Measurements from ENCODE around the gene PIK3R5.

The PIK3R5 gene, protein sequence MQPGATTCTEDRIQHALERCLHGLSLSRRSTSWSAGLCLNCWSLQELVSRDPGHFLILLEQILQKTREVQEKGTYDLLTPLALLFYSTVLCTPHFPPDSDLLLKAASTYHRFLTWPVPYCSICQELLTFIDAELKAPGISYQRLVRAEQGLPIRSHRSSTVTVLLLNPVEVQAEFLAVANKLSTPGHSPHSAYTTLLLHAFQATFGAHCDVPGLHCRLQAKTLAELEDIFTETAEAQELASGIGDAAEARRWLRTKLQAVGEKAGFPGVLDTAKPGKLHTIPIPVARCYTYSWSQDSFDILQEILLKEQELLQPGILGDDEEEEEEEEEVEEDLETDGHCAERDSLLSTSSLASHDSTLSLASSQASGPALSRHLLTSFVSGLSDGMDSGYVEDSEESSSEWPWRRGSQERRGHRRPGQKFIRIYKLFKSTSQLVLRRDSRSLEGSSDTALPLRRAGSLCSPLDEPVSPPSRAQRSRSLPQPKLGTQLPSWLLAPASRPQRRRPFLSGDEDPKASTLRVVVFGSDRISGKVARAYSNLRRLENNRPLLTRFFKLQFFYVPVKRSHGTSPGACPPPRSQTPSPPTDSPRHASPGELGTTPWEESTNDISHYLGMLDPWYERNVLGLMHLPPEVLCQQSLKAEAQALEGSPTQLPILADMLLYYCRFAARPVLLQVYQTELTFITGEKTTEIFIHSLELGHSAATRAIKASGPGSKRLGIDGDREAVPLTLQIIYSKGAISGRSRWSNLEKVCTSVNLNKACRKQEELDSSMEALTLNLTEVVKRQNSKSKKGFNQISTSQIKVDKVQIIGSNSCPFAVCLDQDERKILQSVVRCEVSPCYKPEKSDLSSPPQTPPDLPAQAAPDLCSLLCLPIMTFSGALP

DNA sequence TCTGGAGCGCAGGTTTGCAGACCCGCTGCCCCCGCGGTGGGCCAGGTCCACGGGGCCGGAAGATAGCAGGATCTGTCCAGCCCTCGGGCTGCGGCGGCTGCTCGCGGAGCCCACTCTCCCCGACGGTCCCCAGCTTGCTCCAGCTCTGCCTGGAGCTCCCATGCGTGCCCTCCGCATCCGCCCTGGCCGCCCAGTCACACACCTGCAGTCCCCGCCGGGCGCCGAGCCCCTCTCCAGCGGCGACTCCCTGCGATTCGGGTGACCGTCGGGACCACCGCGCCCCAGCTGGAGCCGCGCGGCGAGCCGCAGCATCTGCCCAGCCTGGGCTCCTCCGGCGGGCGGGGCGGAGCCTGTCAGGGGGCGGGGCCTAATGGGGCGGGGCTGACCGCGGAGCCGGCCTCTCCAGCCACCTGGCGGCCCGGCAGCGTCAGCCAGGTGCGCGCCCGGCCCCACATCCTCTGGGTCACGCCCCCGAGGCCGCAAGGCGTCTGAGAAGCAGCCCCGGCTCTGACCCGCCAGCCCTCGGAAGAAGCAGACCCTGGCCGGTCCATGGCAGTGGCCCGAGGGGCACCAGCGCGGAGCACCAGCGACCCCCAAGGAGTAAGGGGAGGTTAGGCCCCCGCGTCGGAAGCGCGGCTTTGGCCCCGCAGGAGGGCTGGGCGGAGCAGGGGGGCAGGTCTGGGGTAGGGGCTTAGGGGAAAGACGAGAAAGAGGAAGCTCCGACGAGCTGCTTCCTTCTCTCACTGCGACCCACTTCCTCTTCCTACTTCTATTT is at the start of gene PIK3R5:
PIK3R5 (minus strand) TSS at position 314 of the 775 bp plus-strand sequence. CDS start 54,213 bp downstream, outside the sequence.
- peak in 1 of 2 donors; percentile 75 for DNase-seq (ENCODE audit: extremely low read depth in 1 of 2, low read depth in 1 of 2)

DNA sequence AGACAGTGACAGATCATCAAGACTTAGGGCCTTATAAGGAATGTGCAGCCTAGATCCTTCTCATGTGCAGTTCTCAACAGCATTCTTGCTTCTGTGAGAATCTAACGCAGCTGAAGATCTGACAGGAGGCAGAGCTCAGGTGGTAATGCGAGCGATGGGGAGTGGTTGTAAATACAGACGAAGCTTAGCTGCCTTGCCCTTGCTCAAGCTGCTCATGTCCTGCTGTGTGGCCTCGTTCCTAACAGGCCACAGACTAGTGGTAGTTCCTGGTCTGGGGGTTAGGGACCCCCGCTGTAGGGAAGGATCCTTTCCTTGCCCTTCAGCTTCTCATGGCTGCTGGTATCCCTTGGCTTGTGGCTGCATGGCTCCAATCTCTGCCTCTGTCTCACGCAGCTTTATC is 45.5 kb upstream of the PIK3R5 start:
- no peak for DNase-seq (ENCODE audit: extremely low read depth in 1 of 2, low read depth in 1 of 2)

DNA sequence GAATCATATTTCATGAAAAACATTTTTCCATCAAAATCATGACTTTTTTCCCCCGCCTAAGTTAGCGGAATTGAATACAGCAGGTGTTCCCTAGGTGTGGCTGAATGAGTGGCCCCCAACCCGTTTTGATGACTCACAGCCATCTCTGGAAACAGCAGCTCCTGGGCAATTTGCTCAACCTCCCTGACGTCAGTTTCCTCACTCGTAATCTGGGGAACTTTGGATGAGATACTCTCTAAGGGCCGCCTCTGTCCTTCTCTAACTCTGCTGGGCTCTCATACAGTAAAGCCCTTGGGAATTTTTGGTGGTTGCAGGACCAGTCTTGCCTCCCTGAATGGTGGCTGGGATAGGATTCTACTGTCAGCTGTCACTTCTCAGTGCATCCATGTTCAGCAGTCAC is 44.2 kb upstream of the PIK3R5 start:
- no peak for DNase-seq (ENCODE audit: extremely low read depth in 1 of 2, low read depth in 1 of 2)

DNA sequence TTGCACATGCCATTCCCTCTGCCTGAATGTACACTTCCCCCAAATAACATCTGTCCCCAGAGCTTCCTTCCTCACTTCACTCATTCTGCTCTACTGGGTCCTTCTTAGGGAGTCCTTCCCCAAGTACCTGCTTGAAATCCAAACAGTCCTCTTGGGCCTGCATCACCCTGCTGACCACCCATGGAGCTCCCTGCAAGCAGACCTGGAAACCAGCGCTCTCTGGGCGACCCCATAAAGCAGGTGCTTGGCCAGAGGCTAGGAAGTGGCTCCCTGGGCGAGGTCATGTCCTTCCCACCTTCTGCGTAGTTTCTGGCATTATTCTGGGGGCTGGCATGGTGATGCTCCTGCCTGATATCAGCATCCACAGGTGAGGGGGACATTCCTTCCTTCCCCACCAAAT is 43.6 kb upstream of the PIK3R5 start:
- DNase-seq (ENCODE audit: extremely low read depth in 1 of 2, low read depth in 1 of 2): no peak

DNA sequence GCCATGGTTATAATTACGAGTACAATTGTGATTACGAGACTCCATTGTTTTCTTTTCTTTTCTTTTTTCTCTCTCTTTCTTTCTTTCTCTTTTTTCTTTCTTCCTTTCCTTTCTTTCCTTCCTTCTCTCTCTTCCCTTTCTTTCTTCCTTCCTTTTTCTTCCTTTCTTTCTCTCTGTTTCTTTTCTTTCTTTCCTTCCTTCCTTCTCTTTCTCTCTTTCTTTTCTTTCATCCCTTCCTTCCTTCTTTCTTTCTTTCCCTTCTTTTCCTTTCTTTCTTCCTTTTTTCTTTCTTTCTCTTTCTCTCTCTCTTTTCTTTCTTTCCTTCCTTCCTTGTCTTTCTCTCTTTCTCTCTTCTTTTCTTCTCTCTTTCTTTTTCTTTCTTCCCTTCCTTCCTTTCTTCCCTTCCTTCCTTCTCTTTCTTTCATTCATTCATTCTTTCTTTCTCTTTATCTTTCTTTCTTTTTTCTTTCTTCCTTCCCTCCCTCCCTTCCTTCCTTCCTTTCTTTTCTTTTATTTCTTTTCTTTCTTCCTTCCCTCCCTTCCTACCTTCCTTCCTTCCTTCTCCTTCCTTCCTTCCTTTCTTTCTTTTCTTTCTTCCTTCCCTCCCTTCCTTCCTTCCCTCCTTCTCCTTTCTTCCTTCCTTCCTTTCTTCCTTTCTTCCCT is 41.7 kb upstream of the PIK3R5 start:
- no peak for DNase-seq (ENCODE audit: extremely low read depth in 1 of 2, low read depth in 1 of 2)

DNA sequence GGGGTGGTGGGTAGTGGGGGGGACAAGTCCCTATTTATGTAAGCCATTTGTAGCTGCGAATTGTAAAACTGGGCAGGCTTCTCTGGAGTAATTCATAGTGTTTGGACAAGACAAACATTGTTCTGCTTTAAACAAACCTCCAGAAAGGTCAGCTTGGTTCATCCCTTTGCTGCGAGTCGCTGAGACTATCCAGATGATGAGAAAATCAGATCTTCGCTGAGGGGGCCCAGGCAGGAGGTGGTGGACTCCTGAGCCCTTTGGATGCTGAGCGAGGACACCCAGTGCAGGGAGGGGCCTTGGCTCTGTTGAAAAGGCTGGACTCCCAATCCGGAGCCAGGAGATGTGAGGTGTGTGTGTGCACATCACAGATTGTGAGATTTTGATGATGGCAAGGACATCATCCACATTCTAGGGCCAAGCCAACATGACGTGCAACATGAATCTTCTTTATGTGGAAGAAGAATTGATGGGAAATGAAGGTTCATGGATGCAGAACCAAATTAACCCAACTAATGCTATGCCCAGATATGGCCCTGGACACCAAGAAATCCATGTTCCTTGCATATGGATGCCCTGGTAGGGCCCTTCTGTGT is 40.8 kb upstream of the PIK3R5 start:
- DNase-seq (ENCODE audit: extremely low read depth in 1 of 2, low read depth in 1 of 2): no peak

DNA sequence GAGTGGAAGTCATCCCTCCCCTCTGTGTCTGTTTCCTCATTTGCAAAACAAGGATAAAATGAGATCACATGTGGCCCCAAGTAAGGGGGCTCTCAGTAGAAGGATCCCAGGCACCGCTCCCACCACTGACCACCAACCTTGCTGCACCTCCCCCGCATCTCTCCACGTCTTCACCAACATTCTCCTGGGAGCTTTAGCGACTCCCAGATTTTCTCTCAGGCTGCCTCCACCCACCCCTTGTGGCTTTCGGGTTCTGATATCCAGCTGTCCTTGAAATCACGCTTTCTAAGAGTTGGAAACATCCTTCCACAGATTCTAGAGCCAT is 39.4 kb upstream of the PIK3R5 start:
- no peak for DNase-seq (ENCODE audit: extremely low read depth in 1 of 2, low read depth in 1 of 2)

DNA sequence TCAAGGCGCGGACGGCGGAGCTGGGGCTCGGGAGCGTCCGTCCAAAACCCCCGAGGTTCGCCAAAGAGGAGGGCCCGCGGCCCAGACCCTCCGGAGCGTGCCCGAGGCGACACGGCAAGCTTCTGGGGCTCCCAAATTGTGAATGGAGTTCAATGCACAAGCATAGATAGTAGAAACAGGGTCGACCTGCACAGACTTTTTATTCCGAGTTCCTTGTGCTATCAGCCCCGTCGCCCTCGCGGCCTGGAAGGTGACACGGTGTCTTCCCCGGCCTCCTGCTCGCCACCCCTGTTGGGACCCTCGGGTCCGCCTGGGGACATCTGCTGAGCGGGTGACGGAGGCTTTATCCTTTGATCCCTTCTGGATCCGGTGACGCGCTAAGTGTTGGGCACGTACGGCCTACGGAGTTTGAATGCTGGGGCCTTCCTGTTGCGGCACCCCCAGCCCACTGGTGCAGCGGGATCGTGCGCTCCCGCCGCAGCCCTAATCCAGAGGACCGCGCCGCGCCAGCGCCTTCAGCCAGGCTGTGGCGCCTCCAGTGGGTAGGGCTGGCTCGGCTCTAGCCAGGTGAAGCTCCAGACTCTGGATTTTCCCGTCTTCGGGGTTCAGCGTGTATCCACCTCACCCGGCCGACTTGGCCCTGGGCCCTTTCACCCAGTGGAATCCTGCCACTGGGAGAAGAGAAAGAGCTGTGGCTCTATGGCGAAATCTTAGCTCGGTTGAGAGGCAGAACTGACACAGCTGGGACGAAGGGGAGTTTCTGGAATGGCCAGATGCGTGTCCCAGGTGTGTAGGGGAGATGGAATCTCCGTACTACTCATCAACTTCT is 38.8 kb upstream of the PIK3R5 start:
- no peak for DNase-seq (ENCODE audit: extremely low read depth in 1 of 2, low read depth in 1 of 2)

DNA sequence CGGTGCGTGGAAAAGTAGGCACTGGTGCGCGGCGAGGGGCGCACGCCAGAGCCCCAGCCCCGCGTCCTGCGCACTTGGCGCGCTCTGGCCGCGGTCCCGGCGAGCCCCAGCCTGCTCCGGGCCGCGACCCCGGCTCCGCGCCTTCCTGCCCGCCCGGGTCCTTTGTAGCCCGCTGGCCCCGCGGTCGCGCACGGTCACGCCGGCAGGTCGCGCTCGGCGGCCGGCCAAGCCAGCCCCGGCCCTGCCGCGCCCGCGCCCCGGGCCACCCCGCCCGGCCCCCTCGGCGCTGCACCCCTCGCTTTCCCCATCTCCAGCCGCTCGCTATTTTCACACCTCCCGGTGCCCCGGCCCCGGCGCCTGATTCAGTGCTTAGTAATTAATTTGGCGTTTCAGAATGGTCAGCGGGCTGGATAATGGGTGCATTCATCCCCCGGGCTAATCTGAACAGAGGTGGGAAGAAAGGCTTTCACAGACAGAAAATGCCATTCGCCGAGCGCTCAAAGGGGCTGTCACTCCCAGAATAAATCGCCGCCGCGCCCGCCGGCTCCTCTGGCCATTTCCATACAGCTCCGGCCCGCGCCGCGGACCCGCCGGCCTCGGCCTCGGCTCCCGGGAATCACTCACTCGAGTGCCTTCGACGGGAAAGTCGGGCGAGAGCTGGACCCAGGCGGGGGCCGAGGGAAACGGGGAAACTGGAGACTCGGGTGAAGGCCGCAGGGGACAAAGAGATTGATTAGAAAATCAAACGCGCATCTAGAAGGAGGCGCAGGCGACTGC is 38.0 kb upstream of the PIK3R5 start:
- no peak for DNase-seq (ENCODE audit: extremely low read depth in 1 of 2, low read depth in 1 of 2)

DNA sequence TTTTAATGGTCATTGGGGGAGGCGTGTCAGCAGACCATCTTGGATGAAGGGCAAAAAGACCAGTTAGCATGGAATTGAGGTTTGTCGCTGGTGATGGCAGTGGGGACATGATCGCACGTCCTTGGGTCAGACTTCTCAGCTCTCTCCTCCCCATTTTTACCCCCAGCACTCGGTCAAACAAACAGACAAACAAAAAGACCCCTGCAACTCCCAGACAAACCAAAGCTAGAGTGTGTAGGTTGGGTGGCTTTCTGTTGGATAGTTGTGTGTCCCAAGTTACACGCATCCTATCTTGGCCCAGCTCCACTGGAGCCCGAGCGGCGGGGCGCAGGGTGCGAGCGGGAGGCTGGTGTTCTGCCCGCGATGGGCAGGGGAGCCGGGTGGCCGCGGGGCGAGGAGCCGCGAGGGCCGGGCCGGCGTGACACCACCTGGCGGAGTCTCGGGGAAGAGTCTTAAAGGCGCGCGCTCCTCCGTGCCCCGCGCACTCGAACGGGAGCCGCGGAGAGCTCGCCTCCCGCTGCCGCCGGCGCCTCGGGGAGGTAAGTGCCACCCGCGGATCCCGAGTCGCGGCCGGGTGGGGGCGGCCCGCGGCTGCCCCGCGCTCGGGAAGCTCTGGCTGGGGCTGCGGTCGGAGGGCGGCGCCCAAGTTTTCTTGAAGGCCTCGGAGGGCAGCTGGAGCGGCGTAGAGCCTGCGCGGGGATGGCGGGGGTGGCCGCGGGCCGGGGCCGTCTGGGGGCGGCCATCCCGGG is 37.3 kb upstream of the PIK3R5 start:
- no peak for DNase-seq (ENCODE audit: extremely low read depth in 1 of 2, low read depth in 1 of 2)

DNA sequence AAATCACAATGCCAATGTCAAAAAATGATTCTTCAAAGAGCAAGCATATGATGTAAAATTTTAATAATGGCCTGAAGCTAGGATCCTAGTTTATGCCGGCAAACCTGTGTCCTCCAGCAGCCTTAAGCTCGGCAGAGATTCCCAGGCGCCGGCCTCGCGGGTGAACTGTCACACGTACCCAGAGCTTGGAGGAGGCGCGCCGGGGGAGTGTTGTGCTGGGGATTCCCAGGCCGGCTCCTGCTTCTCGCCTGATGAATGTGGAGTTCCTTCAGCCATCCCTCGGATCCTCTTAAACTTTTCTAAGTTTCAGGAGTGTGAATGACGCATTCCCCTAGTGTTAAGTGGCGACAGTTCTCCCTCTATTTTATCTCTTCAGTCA is 36.7 kb upstream of the PIK3R5 start:
- DNase-seq (ENCODE audit: extremely low read depth in 1 of 2, low read depth in 1 of 2): no peak

DNA sequence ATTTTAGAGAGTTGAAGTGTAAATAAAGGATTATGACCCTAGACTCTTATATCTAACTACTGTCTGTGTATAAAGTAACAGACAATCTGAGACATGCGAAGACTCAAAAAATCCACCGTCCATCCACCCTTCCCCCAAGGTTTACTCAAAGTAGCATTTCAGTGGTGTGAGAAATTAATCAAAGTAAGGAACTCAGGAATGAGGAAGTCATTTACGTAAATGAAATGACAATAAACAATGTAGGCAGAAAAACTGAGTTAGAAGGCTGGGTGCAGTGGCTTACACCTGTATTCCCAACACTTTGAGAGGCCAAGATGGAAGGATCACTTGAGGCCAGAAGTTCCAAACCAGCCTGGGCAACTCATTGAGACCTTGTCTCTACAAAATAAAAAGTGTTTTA is 36.1 kb upstream of the PIK3R5 start:
- no peak for DNase-seq (ENCODE audit: extremely low read depth in 1 of 2, low read depth in 1 of 2)

DNA sequence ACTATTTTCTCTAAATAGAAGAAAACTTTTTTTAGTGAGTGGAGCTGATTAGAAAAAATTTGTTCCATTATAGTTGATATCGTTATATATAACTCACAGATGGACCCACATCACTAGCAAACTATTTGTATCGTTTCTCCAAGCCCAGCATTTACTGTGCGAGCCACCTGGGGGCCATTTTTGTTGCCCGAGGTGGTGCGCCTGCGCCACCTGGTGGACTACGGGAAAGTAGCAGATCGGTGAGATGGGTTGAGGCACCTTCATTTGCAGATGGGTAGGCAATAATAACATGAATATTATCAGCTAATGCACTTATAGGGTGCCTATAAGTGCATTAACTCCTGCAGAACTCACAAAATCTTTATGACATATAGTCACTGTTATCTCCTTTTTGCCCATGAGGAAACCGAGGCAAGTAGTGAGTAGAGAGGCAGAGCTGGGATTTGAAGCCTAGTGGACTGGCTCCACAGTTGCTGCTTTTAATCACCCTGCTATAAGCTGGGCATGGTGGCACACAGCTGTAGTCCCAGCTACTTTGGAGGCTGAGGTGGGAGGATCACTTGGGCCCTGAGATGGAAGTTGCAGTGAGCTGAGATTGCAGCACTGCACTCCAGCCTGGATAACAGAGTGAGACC is 32.6 kb upstream of the PIK3R5 start:
- peak in 1 of 2 donors; percentile 49 for DNase-seq (ENCODE audit: extremely low read depth in 1 of 2, low read depth in 1 of 2)

DNA sequence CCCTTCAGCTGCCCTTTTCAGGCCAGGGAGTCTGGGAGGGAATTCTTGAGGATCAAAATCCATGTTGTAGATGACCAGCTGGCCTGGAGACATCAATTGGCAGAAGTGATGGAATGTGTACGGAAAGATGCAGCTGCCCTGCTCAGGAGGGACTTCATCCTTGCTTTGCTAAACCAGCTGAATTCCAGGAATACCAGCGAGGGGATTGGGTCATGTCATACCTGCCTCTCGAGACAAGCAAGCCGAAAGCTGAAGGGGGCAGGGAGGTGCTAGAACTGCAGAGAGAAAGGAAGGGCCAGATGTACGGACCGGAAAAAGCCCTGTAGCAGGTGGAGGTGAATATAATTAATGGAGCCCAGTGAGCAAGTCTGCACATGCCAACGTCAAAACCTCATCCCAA is 30.2 kb upstream of the PIK3R5 start:
- DNase-seq (ENCODE audit: extremely low read depth in 1 of 2, low read depth in 1 of 2): no peak

DNA sequence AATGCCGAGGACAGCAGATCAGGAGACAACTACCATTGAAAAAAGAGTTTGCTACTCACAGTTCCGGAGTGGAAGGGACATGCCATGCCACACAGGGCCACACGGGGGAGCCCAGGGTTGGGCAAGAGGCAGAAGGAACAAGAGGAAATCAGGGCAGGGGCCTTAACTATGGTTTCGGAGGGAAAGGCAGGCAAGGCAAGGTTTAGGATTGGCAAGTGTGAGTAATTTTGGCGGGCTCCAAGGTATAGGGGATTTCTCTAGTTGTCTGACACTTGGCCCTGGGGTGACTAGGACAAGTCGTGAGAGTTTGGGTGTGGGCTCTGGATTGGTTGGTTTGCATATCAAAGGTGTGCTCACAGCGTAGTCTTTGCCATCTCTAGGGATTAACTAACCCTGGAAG is 28.8 kb upstream of the PIK3R5 start:
- peak; percentile 45 to 53 for DNase-seq (ENCODE audit: extremely low read depth in 1 of 2, low read depth in 1 of 2)

DNA sequence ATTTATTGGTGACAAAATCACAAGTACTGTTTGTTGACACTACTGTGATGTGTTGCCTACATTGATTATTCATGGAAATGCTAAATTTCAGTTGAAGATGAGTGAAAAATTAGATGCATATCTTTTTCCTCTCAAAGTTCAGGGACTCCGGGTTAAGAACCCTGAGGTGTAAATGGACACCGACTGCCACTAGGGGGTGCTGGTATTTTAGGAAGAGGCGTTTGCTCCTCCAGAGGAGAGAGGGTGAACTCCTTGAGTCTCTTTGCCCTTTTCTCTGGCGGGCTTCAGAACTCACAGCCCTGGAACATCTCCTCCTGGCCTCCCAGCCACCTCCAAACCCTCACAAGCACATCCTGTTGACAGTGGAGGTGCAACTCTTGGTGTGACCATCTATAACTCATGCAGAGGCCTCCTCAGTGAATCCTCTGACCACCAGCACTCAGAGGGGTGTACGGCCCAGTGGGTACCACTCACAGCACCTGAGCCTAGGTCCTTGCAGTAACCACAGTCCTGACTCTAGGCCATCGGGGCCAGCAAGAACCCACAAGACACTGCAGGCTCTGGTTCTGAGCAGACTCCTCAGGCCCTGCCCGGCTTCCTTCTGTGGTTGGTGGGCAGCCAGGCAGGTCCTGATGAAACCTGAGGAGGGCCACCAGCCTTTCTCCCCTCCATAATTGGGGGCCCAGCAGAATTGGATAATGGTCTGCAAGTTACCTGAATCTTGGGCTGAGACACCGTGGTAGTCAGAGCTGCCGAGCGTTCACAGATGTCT is 26.2 kb upstream of the PIK3R5 start:
- DNase-seq (ENCODE audit: extremely low read depth in 1 of 2, low read depth in 1 of 2): peak in 1 of 2 donors; percentile 50
